ENCODE results near the gene ATXN2. TPM values are rescaled to one million over a fixed set of nuclear protein-coding genes. Genes with fewer than 3 reads are reported as not detected.

ATXN2 gene
- total RNA-seq, 1 experiment from 2014 or later, result 17.2 TPM

DNA sequence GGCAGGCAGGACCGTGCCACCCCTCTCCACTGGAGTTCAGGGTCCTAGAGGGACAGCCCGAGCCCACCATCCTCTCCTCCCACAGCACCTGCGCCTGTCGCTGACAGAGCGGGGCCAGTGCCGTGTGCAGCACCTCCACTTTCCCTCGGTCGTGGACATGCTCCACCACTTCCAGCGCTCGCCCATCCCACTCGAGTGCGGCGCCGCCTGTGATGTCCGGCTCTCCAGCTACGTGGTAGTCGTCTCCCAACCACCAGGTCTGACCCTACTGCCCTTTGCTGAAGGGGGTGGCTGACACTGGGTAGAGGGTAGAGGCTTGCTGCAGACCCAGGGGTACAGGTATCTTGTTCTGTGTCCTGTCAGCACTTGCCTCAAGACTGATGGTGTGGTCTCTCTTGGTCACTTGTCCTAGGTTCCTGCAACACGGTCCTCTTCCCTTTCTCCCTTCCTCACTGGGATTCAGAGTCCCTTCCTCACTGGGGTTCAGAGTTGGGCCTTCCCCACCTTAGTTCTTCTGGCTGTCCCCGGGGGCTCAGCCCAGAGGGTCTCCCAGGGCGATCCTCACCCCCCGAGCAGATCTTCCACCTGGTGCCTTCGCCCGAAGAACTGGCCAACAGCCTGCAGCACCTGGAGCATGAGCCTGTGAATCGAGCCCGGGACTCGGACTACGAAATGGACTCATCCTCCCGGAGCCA lies 151.4 kb downstream of the ATXN2 start:
- DNase-seq (no peak), ATAC-seq (no peak)
- no TSS peak for BruUV-seq (replicated peaks)
- Histone ChIP-seq H2AFZ (ENCODE audit: low read length) (no peak overlapping the region), H3K9me2 (replicated peaks; ENCODE audit: low read length) (no peaks in the 10 kb centered on the region), H3K4me3 (ENCODE audit: low read length) (no peak overlapping the region), H3K27me3 (ENCODE audit: low read length) (no peaks in the 10 kb centered on the region), H3K79me2 (ENCODE audit: low read length) (no peaks in the 10 kb centered on the region), H3K27ac (ENCODE audit: low read length) (no peak overlapping the region), H4K20me1 (ENCODE audit: low read length) (no peaks in the 10 kb centered on the region), H3K4me2 (ENCODE audit: low read length) (no peak overlapping the region), H3F3A (ENCODE audit: low read length, unreplicated experiment) (no peaks in the 10 kb centered on the region), H3K9me3 (ENCODE audit: low read length) (no peaks in the 10 kb centered on the region), H3K36me3 (ENCODE audit: low read depth, low read length) (peaks cover 36% of the 10 kb centered on the region), H3K4me1 (ENCODE audit: insufficient read depth, low read length) (0 out of 2 replicates have a peak, but pooled peaks cover 5% of the 10 kb centered on the region), H3K9ac (ENCODE audit: low read length) (no peak overlapping the region)
- ChIA-PET POLR2A (ENCODE audit: unreplicated experiment) (no interaction called here), CTCF (no interaction called here)
- TF ChIP-seq EZH2 (IDR thresholded peaks at IDR 0.05; ENCODE audit: low read length, unreplicated experiment) (no peak), EZH2phosphoT487 (IDR thresholded peaks at IDR 0.05; ENCODE audit: borderline replicate concordance, low read length) (no peak)
- TF ChIP-seq, protein P1, sequence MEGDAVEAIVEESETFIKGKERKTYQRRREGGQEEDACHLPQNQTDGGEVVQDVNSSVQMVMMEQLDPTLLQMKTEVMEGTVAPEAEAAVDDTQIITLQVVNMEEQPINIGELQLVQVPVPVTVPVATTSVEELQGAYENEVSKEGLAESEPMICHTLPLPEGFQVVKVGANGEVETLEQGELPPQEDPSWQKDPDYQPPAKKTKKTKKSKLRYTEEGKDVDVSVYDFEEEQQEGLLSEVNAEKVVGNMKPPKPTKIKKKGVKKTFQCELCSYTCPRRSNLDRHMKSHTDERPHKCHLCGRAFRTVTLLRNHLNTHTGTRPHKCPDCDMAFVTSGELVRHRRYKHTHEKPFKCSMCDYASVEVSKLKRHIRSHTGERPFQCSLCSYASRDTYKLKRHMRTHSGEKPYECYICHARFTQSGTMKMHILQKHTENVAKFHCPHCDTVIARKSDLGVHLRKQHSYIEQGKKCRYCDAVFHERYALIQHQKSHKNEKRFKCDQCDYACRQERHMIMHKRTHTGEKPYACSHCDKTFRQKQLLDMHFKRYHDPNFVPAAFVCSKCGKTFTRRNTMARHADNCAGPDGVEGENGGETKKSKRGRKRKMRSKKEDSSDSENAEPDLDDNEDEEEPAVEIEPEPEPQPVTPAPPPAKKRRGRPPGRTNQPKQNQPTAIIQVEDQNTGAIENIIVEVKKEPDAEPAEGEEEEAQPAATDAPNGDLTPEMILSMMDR (conservative IDR thresholded peaks at IDR 0.05; ENCODE audit: low read depth, low read length), result no peak
- intact Hi-C loops (cut with micrococcal nuclease), result no loop called here

DNA sequence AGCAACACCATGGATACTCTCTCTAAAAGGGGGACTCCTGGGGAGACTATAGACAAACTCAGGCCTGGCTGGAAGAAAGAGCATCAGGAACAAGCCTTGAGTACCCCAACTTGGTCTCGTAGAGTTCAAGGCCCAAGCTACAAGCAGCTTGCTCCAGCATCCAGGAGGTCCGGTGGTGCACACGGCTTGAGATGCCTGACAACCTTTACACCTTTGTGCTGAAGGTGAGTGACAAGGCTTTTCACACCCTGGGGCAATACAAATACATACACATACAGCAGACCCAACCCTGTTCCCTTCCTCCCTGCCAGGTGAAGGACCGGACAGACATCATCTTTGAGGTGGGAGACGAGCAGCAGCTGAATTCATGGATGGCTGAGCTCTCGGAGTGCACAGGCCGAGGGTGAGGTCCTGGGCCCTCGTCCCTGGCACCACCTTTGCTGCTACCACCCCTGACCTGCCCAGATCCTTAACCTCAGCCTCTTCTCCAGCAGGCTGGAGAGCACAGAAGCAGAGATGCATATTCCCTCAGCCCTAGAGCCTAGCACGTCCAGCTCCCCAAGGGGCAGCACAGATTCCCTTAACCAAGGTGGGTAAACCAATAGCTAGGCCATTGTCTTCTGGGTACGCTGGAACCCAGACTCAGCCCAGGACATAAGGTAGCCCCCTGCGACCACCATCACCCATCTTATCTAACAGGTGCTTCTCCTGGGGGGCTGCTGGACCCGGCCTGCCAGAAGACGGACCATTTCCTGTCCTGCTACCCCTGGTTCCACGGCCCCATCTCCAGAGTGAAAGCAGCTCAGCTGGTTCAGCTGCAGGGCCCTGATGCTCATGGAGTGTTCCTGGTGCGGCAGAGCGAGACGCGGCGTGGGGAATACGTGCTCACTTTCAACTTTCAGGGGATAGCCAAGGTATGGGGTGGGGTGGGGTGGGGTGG lies 152.2 kb downstream of the ATXN2 start:
- H3K27ac ChIP-seq (ENCODE audit: low read length), result no peak overlapping the region
- POLR2A ChIA-PET (ENCODE audit: unreplicated experiment), result no interaction called here
- H3K4me1 ChIP-seq (ENCODE audit: insufficient read depth, low read length), result 0 out of 2 replicates have a peak, but pooled peaks cover 5% of the 10 kb centered on the region
- no peak overlapping the region for H2AFZ ChIP-seq (ENCODE audit: low read length)
- TF ChIP-seq, protein P1 (conservative IDR thresholded peaks at IDR 0.05; ENCODE audit: low read depth, low read length), result no peak
- TF ChIP-seq EZH2 (IDR thresholded peaks at IDR 0.05; ENCODE audit: low read length, unreplicated experiment), result no peak
- TF ChIP-seq EZH2phosphoT487 (IDR thresholded peaks at IDR 0.05; ENCODE audit: borderline replicate concordance, low read length), result no peak
- ATAC-seq (no peak), DNase-seq (no peak)
- H3K36me3 ChIP-seq (ENCODE audit: low read depth, low read length), result peaks cover 38% of the 10 kb centered on the region
- no peak overlapping the region for H3K4me3 ChIP-seq (ENCODE audit: low read length)
- BruUV-seq (replicated peaks), result no TSS peak
- H3F3A ChIP-seq (ENCODE audit: low read length, unreplicated experiment), result no peaks in the 10 kb centered on the region
- H3K9me3 ChIP-seq (ENCODE audit: low read length), result no peaks in the 10 kb centered on the region
- intact Hi-C loops (cut with micrococcal nuclease), result no loop called here
- no peaks in the 10 kb centered on the region for H3K9me2 ChIP-seq (replicated peaks; ENCODE audit: low read length)
- no peak overlapping the region for H3K9ac ChIP-seq (ENCODE audit: low read length)
- no peaks in the 10 kb centered on the region for H4K20me1 ChIP-seq (ENCODE audit: low read length)
- no peak overlapping the region for H3K4me2 ChIP-seq (ENCODE audit: low read length)
- CTCF ChIA-PET, result no interaction called here
- no peaks in the 10 kb centered on the region for H3K79me2 ChIP-seq (ENCODE audit: low read length)
- H3K27me3 ChIP-seq (ENCODE audit: low read length), result no peaks in the 10 kb centered on the region
